WTC11 (cell line): ENCODE data around the gene ATCAY. TPM values are rescaled to one million over a fixed set of nuclear protein-coding genes. Genes with fewer than 3 reads are reported as not detected.

Experiments used
- ATAC-seq: fragments of 200-7000 bp; cut with Tn5 transposase; 2 replicates; pipeline ENCODE4 v1.10.0; 2021; ENCODE audit warnings: mild to moderate bottlenecking, moderate library complexity
- CTCF ChIA-PET: fragments of 300-600 bp; sonication (Branson Sonifier 250); formaldehyde crosslinking; loops from one replicate; lab custom pipeline; 2021; ENCODE audit warnings: antibody characterized with exemption; lab: Charles Lee
- POLR2A ChIA-PET: fragments of 350-600 bp; sonication (Branson Sonifier 250); formaldehyde crosslinking; loops from one replicate; lab custom pipeline; 2021; ENCODE audit warnings: antibody characterized with exemption; lab: Charles Lee
- DNase-seq: peaks from one replicate; pipeline ENCODE4 v3.0.0; 2021; ENCODE audit warnings: low spot score
- H3K27ac Mint-ChIP-seq: 2 replicates; pipeline ENCODE4 v1.8.0; 2021; ENCODE audit warnings: mixed read lengths
- H3K27me3 Mint-ChIP-seq: 2 replicates; pipeline ENCODE4 v1.8.0; 2021; ENCODE audit warnings: low read depth, mild to moderate bottlenecking, moderate library complexity, mixed read lengths
- H3K36me3 Mint-ChIP-seq: 2 replicates; pipeline ENCODE4 v1.8.0; 2021; ENCODE audit warnings: mixed read lengths
- H3K4me1 Mint-ChIP-seq: 2 replicates; pipeline ENCODE4 v1.8.0; 2022; ENCODE audit warnings: mixed read lengths
- H3K4me3 Mint-ChIP-seq: 2 replicates; pipeline ENCODE4 v1.8.0; 2021; ENCODE audit warnings: mild to moderate bottlenecking, moderate library complexity, mixed read lengths
- H3K9me3 Mint-ChIP-seq: 2 replicates; pipeline ENCODE4 v1.8.0; 2021; ENCODE audit warnings: mixed read lengths
- ARID4B ChIP-seq: sonication (generic); formaldehyde crosslinking; IDR thresholded peaks from 2 replicates; pipeline ENCODE4 v1.8.0; 2023; ENCODE audit warnings: missing genetic modification reagents, mild to moderate bottlenecking, borderline replicate concordance
- CBFB ChIP-seq: sonication (generic); formaldehyde crosslinking; IDR thresholded peaks from 2 replicates; pipeline ENCODE4 v1.8.1; 2022; ENCODE audit warnings: mild to moderate bottlenecking, low read depth, missing genetic modification reagents
- E2F4 ChIP-seq: sonication (generic); formaldehyde crosslinking; IDR thresholded peaks from 2 replicates; pipeline ENCODE4 v1.8.1; 2022; ENCODE audit warnings: low read depth, mild to moderate bottlenecking, moderate library complexity, missing genetic modification reagents, borderline replicate concordance
- ELF4 ChIP-seq: sonication (generic); formaldehyde crosslinking; IDR thresholded peaks from 2 replicates; pipeline ENCODE4 v1.8.1; 2022; ENCODE audit warnings: low read depth, mild to moderate bottlenecking, moderate library complexity, missing genetic modification reagents
- FOXK1 ChIP-seq: sonication (generic); formaldehyde crosslinking; IDR thresholded peaks from 2 replicates; pipeline ENCODE4 v1.8.0; 2022; ENCODE audit warnings: mild to moderate bottlenecking, moderate library complexity, missing genetic modification reagents
- GRHL2 ChIP-seq: fragments of 250-450 bp; sonication (Bioruptor Pico); IDR thresholded peaks from 2 replicates; pipeline ENCODE4 v1.8.0; 2022; ENCODE audit warnings: mild to moderate bottlenecking, moderate library complexity; ENCODE audit not compliant: insufficient replicate concordance, severe bottlenecking
- MXD4 ChIP-seq: fragments of 250-450 bp; sonication (Bioruptor Pico); IDR thresholded peaks from 2 replicates; pipeline ENCODE4 v1.8.0; 2021; ENCODE audit warnings: mild to moderate bottlenecking, moderate library complexity, borderline replicate concordance
- RELA ChIP-seq: sonication (generic); formaldehyde crosslinking; IDR thresholded peaks from 2 replicates; pipeline ENCODE4 v1.8.1; 2022; ENCODE audit warnings: missing genetic modification reagents, mild to moderate bottlenecking, borderline replicate concordance
- SP1 ChIP-seq: sonication (generic); formaldehyde crosslinking; conservative IDR thresholded peaks from 2 replicates; pipeline ENCODE4 v1.8.1; 2022; ENCODE audit warnings: missing genetic modification reagents
- TEAD4 ChIP-seq: sonication (generic); formaldehyde crosslinking; IDR thresholded peaks from 2 replicates; pipeline ENCODE4 v1.8.0; 2022; ENCODE audit warnings: mild to moderate bottlenecking, missing genetic modification reagents
- USF1 ChIP-seq: sonication (generic); formaldehyde crosslinking; IDR thresholded peaks from 2 replicates; pipeline ENCODE4 v1.8.0; 2022; ENCODE audit warnings: mild to moderate bottlenecking, missing genetic modification reagents
- ZNF317 ChIP-seq: sonication (generic); formaldehyde crosslinking; IDR thresholded peaks from 2 replicates; pipeline ENCODE4 v1.8.1; 2023; ENCODE audit warnings: low read depth, mild to moderate bottlenecking, moderate library complexity, missing genetic modification reagents, borderline replicate concordance
- total RNA-seq: library from RNA; stranded (reverse); gene quantifications from 3 replicates; pipeline ENCODE4 v1.2.3, GENCODE V29; 2021
- TF ChIP-seq, protein P1 (sequence below): sonication (generic); formaldehyde crosslinking; IDR thresholded peaks from 2 replicates; pipeline ENCODE4 v1.8.1; 2023; ENCODE audit warnings: mild to moderate bottlenecking, moderate library complexity, missing genetic modification reagents
- TF ChIP-seq, protein P2 (sequence below): sonication (generic); formaldehyde crosslinking; IDR thresholded peaks from 2 replicates; pipeline ENCODE4 v1.8.1; 2023; ENCODE audit warnings: mild to moderate bottlenecking, missing genetic modification reagents
- TF ChIP-seq, protein P3 (sequence below): fragments of 250-450 bp; sonication (Bioruptor Pico); IDR thresholded peaks from 2 replicates; pipeline ENCODE4 v1.8.0; 2021; ENCODE audit warnings: mild to moderate bottlenecking
- TF ChIP-seq, protein P4 (sequence below): sonication (generic); formaldehyde crosslinking; IDR thresholded peaks from 2 replicates; pipeline ENCODE4 v1.8.1; 2022; ENCODE audit warnings: mild to moderate bottlenecking, missing genetic modification reagents, moderate library complexity, borderline replicate concordance

ATCAY gene
- total RNA-seq, 1 experiment from 2014 or later = 23.5 TPM

GRCh38 chr19:3890591-3890990, 10.1 kb downstream of the ATCAY start:
- no peak overlapping the region for H3K27ac Mint-ChIP-seq
- DNase-seq (no peak), ATAC-seq (no peak)
- no peaks in the 10 kb centered on the region for H3K36me3 Mint-ChIP-seq
- CTCF ChIA-PET = interaction anchor here (2.1 to 2.3 kb wide), 2 partner anchors 10 to 42 kb away, joined by 5 to 8 read pairs; partner anchors contain the start of gene ATCAY
- TF ChIP-seq, protein P1, sequence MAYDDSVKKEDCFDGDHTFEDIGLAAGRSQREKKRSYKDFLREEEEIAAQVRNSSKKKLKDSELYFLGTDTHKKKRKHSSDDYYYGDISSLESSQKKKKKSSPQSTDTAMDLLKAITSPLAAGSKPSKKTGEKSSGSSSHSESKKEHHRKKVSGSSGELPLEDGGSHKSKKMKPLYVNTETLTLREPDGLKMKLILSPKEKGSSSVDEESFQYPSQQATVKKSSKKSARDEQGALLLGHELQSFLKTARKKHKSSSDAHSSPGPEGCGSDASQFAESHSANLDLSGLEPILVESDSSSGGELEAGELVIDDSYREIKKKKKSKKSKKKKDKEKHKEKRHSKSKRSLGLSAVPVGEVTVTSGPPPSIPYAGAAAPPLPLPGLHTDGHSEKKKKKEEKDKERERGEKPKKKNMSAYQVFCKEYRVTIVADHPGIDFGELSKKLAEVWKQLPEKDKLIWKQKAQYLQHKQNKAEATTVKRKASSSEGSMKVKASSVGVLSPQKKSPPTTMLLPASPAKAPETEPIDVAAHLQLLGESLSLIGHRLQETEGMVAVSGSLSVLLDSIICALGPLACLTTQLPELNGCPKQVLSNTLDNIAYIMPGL (CRISPR knock-in tag) = no peak
- no peak for TF ChIP-seq ZNF317 (CRISPR knock-in tag)
- POLR2A ChIA-PET = interaction anchor here (1.3 kb wide), 1 partner anchor 80 kb away, joined by 4 read pairs; the partner anchor contains the start of gene DAPK3
- no peaks in the 10 kb centered on the region for H3K9me3 Mint-ChIP-seq
- no peaks in the 10 kb centered on the region for H3K27me3 Mint-ChIP-seq
- no peaks in the 10 kb centered on the region for H3K4me1 Mint-ChIP-seq
- no peak overlapping the region for H3K4me3 Mint-ChIP-seq

DNA sequence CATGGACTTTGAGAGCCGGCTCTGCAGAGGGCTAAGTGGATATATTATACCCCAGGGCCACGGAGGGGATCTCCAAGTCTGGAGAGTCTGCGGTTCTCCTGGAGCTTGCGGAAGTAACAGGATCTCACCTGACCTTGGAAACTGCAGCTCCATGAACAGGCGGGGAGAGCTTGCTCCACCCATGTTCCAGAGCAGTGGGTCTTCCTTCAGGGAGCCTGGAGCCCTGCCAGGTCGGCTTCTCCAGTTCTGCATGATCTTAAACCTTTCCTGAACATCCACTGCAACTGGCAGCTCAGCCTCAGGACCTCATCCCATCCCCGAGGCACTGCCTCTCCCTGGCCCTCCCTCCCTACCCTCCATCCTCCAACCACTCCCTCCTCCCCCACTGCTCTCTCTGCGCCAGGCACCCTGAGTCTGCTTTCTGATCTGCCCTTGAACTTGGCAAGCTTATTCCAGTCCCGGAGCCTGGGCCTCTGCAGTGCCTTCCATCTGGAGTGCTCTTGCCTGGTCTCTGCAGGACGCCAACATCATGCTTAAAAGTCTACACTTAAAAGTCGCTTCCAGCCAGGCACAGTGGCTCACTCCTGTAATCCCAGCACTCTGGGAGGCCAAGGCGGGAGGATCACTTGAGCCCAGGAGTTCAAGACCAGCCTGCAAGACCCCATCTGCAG, 13.2 kb downstream of the ATCAY start:
- ChIA-PET CTCF (interaction anchor here (0.7 kb wide), 1 partner anchor 1007 kb away, joined by 3 read pairs; no protein-coding TSS in a partner anchor), POLR2A (no interaction called here)
- Mint-ChIP-seq H3K27ac (no peak overlapping the region), H3K36me3 (peaks cover 9% of the 10 kb centered on the region), H3K27me3 (no peaks in the 10 kb centered on the region), H3K9me3 (peaks cover 8% of the 10 kb centered on the region), H3K4me1 (no peaks in the 10 kb centered on the region), H3K4me3 (no peak overlapping the region)
- ATAC-seq (no peak), DNase-seq (no peak)
- TF ChIP-seq, protein P2, sequence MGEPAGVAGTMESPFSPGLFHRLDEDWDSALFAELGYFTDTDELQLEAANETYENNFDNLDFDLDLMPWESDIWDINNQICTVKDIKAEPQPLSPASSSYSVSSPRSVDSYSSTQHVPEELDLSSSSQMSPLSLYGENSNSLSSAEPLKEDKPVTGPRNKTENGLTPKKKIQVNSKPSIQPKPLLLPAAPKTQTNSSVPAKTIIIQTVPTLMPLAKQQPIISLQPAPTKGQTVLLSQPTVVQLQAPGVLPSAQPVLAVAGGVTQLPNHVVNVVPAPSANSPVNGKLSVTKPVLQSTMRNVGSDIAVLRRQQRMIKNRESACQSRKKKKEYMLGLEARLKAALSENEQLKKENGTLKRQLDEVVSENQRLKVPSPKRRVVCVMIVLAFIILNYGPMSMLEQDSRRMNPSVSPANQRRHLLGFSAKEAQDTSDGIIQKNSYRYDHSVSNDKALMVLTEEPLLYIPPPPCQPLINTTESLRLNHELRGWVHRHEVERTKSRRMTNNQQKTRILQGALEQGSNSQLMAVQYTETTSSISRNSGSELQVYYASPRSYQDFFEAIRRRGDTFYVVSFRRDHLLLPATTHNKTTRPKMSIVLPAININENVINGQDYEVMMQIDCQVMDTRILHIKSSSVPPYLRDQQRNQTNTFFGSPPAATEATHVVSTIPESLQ (CRISPR knock-in tag) = no peak
- TF ChIP-seq CBFB (CRISPR knock-in tag) = no peak
- no peak for TF ChIP-seq GRHL2 (CRISPR knock-in tag)
- TF ChIP-seq, protein P3, sequence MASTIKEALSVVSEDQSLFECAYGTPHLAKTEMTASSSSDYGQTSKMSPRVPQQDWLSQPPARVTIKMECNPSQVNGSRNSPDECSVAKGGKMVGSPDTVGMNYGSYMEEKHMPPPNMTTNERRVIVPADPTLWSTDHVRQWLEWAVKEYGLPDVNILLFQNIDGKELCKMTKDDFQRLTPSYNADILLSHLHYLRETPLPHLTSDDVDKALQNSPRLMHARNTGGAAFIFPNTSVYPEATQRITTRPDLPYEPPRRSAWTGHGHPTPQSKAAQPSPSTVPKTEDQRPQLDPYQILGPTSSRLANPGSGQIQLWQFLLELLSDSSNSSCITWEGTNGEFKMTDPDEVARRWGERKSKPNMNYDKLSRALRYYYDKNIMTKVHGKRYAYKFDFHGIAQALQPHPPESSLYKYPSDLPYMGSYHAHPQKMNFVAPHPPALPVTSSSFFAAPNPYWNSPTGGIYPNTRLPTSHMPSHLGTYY = no peak
- no peak for TF ChIP-seq TEAD4 (CRISPR knock-in tag)
- no peak for TF ChIP-seq ARID4B (CRISPR knock-in tag)
- no peak for TF ChIP-seq RELA (CRISPR knock-in tag)
- TF ChIP-seq, protein P4, sequence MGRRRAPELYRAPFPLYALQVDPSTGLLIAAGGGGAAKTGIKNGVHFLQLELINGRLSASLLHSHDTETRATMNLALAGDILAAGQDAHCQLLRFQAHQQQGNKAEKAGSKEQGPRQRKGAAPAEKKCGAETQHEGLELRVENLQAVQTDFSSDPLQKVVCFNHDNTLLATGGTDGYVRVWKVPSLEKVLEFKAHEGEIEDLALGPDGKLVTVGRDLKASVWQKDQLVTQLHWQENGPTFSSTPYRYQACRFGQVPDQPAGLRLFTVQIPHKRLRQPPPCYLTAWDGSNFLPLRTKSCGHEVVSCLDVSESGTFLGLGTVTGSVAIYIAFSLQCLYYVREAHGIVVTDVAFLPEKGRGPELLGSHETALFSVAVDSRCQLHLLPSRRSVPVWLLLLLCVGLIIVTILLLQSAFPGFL (CRISPR knock-in tag) = no peak
- TF ChIP-seq ZNF317 (CRISPR knock-in tag) = no peak
- no peak for TF ChIP-seq FOXK1 (CRISPR knock-in tag)
- TF ChIP-seq, protein P1 (CRISPR knock-in tag) = no peak
- TF ChIP-seq ELF4 = no peak
- TF ChIP-seq USF1 (CRISPR knock-in tag) = no peak
- TF ChIP-seq SP1 (CRISPR knock-in tag) = no peak
- TF ChIP-seq MXD4 (CRISPR knock-in tag) = no peak
- no peak for TF ChIP-seq E2F4 (CRISPR knock-in tag)
